Endothelial cell of umbilical vein (primary cell): ENCODE results near the gene STX1A. TPM values are rescaled to one million over a fixed set of nuclear protein-coding genes. Genes with fewer than 3 reads are reported as not detected.

Source experiments
- BruUV-seq: library from RNA; stranded (reverse); fragments of 400-500 nt; replicated peaks from 2 replicates; lab custom pipeline; 2021; lab: Mats Ljungman, UMichigan
- CTCF ChIA-PET: fragments of 300-600, 350-600 bp; sonication (Branson Sonifier 250); formaldehyde crosslinking; loops from one replicate; lab custom pipeline; 2021; ENCODE audit warnings: antibody characterized with exemption, inconsistent platforms; lab: Charles Lee
- POLR2A ChIA-PET: fragments of 300-600, 350-600 bp; sonication (Branson Sonifier 250); formaldehyde crosslinking; loops from one replicate; lab custom pipeline; 2021; ENCODE audit warnings: antibody characterized with exemption, inconsistent platforms; lab: Charles Lee
- DNase-seq: peaks from one replicate; pipeline ENCODE4 v3.0.0-alpha.2; 2011; ENCODE audit warnings: low read depth, low spot score
- FAIRE-seq: peaks from 2 replicates; lab custom pipeline; 2011; peaks lifted over from hg19 to GRCh38; lab: Jason Lieb, UNC
- H2AFZ ChIP-seq: 2 replicates; pipeline ENCODE4 v1.6.0; 2012; ENCODE audit warnings: low read depth, low read length, control low read depth, inconsistent platforms
- H3K27ac ChIP-seq: 2 replicates; pipeline ENCODE4 v1.5.1; 2011; ENCODE audit warnings: low read depth, mild to moderate bottlenecking, control low read depth, low read length, moderate library complexity; ENCODE audit not compliant: insufficient read depth
- H3K27me3 ChIP-seq, 2 experiments: 2 replicates each; pipeline versions ENCODE4 v1.6.0 to v1.6.1; 2011; ENCODE audit warnings: low read length in 2 of 2, mixed read lengths in 1 of 2; ENCODE audit not compliant: control insufficient read depth in 2 of 2, insufficient read depth in 2 of 2
- H3K36me3 ChIP-seq, 2 experiments: 2 replicates in 1 of 2; 3 replicates in 1 of 2; pipeline ENCODE4 v1.5.1; 2011; ENCODE audit warnings: low read length in 2 of 2, mild to moderate bottlenecking in 1 of 2, moderate library complexity in 1 of 2; ENCODE audit not compliant: control insufficient read depth in 2 of 2, insufficient read depth in 2 of 2; ENCODE audit errors: extremely low read depth in 1 of 2
- H3K4me1 ChIP-seq: 3 replicates; pipeline ENCODE4 v1.5.1; 2011; ENCODE audit warnings: mild to moderate bottlenecking, low read length; ENCODE audit not compliant: control insufficient read depth, insufficient read depth; ENCODE audit errors: extremely low read depth
- H3K4me2 ChIP-seq: 2 replicates; pipeline ENCODE4 v1.6.1; 2011; ENCODE audit warnings: low read length, control low read depth, mixed read lengths; ENCODE audit not compliant: insufficient read depth
- H3K4me3 ChIP-seq, 3 experiments: fragments of 200-600 bp in 1 of 3; sonication (generic), shearing (Covaris generic) in 1 of 3; replicated peaks in 1 of 3; 2 replicates each; pipeline ENCODE4 v1.5.1; 2011 to 2016; ENCODE audit warnings: control low read depth in 3 of 3, low read length in 3 of 3, mild to moderate bottlenecking in 2 of 3, inconsistent platforms in 1 of 3, low read depth in 1 of 3, moderate library complexity in 1 of 3; ENCODE audit not compliant: insufficient read depth in 1 of 3
- H3K79me2 ChIP-seq: 2 replicates; pipeline ENCODE4 v1.6.0; 2012; ENCODE audit warnings: low read length, inconsistent platforms; ENCODE audit not compliant: control insufficient read depth, insufficient read depth
- H3K9ac ChIP-seq: replicated peaks from 2 replicates; pipeline ENCODE3; 2011; ENCODE audit warnings: low read length, control low read depth; ENCODE audit not compliant: insufficient read depth; ENCODE audit errors: extremely low read depth
- H3K9me1 ChIP-seq: replicated peaks from 3 replicates; pipeline ENCODE4 v1.6.0; 2011; ENCODE audit warnings: mild to moderate bottlenecking, low read length; ENCODE audit not compliant: control insufficient read depth, insufficient read depth; ENCODE audit errors: extremely low read depth
- H3K9me3 ChIP-seq: replicated peaks from 2 replicates; pipeline ENCODE4 v1.5.1; 2012; ENCODE audit warnings: low read length, inconsistent platforms; ENCODE audit not compliant: control insufficient read depth, insufficient read depth
- H4K20me1 ChIP-seq: replicated peaks from 2 replicates; pipeline ENCODE3; 2011; ENCODE audit warnings: mild to moderate bottlenecking, low read length; ENCODE audit not compliant: control insufficient read depth, insufficient read depth; ENCODE audit errors: extremely low read depth
- CTCF ChIP-seq, 2 donors: IDR thresholded peaks; 1 replicate in 1 of 2; 2 replicates in 1 of 2; pipeline ENCODE4 v1.5.1; 2011; ENCODE audit warnings: low read length in 2 of 2, mild to moderate bottlenecking in 2 of 2, moderate library complexity in 2 of 2, control low read depth in 1 of 2, inconsistent platforms in 1 of 2, low read depth in 1 of 2; ENCODE audit not compliant: insufficient read depth in 1 of 2; ENCODE audit errors: extremely low read depth in 1 of 2
- EZH2 ChIP-seq: IDR thresholded peaks from 2 replicates; pipeline ENCODE4 v1.6.1; 2012; ENCODE audit warnings: borderline replicate concordance, low read depth, mild to moderate bottlenecking, moderate library complexity, low read length, inconsistent platforms; ENCODE audit not compliant: severe bottlenecking
- FOS ChIP-seq: IDR thresholded peaks from 2 replicates; pipeline ENCODE4 v1.6.1; 2011; ENCODE audit warnings: mild to moderate bottlenecking, low read length, moderate library complexity, borderline replicate concordance; ENCODE audit not compliant: insufficient read depth
- GATA2 ChIP-seq: IDR thresholded peaks from 2 replicates; pipeline ENCODE4 v1.7.0; 2011; ENCODE audit warnings: low read depth, mild to moderate bottlenecking, moderate library complexity, mixed read lengths, low read length; ENCODE audit not compliant: insufficient read length, insufficient read depth
- JUN ChIP-seq: IDR thresholded peaks from 2 replicates; pipeline ENCODE4 v1.6.1; 2011; ENCODE audit warnings: borderline replicate concordance, low read depth; ENCODE audit not compliant: insufficient read length, insufficient read depth
- MAX ChIP-seq: IDR thresholded peaks from 2 replicates; pipeline ENCODE4 v1.6.1; 2011; ENCODE audit not compliant: insufficient read depth, insufficient read length
- MYC ChIP-seq: IDR thresholded peaks from one replicate; pipeline ENCODE4 v1.6.1; 2011; ENCODE audit warnings: mild to moderate bottlenecking, low read depth, low read length
- POLR2A ChIP-seq: IDR thresholded peaks from 2 replicates; pipeline ENCODE4 v1.6.1; 2012; ENCODE audit warnings: low read depth, mild to moderate bottlenecking, control low read depth, low read length
- POLR2AphosphoS5 ChIP-seq: IDR thresholded peaks from 2 replicates; pipeline ENCODE4 v1.6.1; 2012; ENCODE audit warnings: low read depth, mild to moderate bottlenecking, control low read depth, low read length, moderate library complexity; ENCODE audit not compliant: insufficient read depth
- dilution Hi-C: fragments of 300-500 bp; cut with MboI; formaldehyde crosslinking; loops from one replicate; pipeline ENCODE4 v1.15.0; 2019; ENCODE audit warnings: low sequenced_read_pairs; ENCODE audit not compliant: extremely low pct_ligation_motif_present
- intact Hi-C: fragments of 100-400 bp; cut with micrococcal nuclease; formaldehyde crosslinking; loops from one replicate; pipeline ENCODE4 v1.10.0; 2022
- polyA plus RNA-seq, 4 experiments: library from polyadenylated mRNA; depleted of rRNA in 3 of 4; stranded (reverse) in 3 of 4; unstranded in 1 of 4; fragments of >200 nt; gene quantifications; 2 replicates each; pipeline versions ENCODE4 v1.2.1 to v1.2.3, GENCODE V29; 2011 to 2012; ENCODE audit warnings: missing spikeins in 1 of 4
- total RNA-seq: library from RNA; stranded (reverse); gene quantifications from 2 replicates; pipeline ENCODE4 v1.2.3, GENCODE V29; 2021

The STX1A gene
- total and polyA plus RNA-seq, 2 donors (not counting 3 experiments of a cell fraction or from before 2014, with no cell fraction given), result 13.1 to 20.8 TPM

- Histone ChIP-seq H3K9me1 (no peaks in the 10 kb centered on the region), H4K20me1 (no peaks in the 10 kb centered on the region), H3K9ac (no peak overlapping the region), H3K4me3 (no peak overlapping the region), H3K27me3 (no peaks in the 10 kb centered on the region), H3K36me3 (no peaks in the 10 kb centered on the region), H3K79me2 (no peaks in the 10 kb centered on the region), H2AFZ (no peak overlapping the region), H3K4me1 (peaks cover 6% of the 10 kb centered on the region), H3K4me2 (no peak overlapping the region), H3K27ac (no peak overlapping the region), H3K9me3 (no peaks in the 10 kb centered on the region)
- intact Hi-C loops, result no loop called here
- CTCF ChIA-PET, result interaction anchor here (1.0 kb wide), 1 partner anchor 10 kb away, joined by 3 read pairs; no protein-coding TSS in a partner anchor
- dilution Hi-C loops, result no loop called here
- BruUV-seq, result no TSS peak
- POLR2A ChIA-PET, result no interaction called here
- FAIRE-seq (no peak), DNase-seq (no peak)
- no peak for TF ChIP-seq MAX
- TF ChIP-seq FOS, result no peak
- no peak for TF ChIP-seq POLR2A
- no peak for TF ChIP-seq GATA2
These were observed 22.9 kb upstream of the STX1A start for GRCh38 chr7:73742338-73742752.

GRCh38 chr7:73741600-73741999 is 22.1 kb upstream of the STX1A start:
- BruUV-seq, result no TSS peak
- Histone ChIP-seq H2AFZ (no peak overlapping the region), H3K4me2 (no peak overlapping the region), H3K9me1 (no peaks in the 10 kb centered on the region), H4K20me1 (no peaks in the 10 kb centered on the region), H3K4me1 (peaks cover 6% of the 10 kb centered on the region), H3K27me3 (no peaks in the 10 kb centered on the region), H3K27ac (no peak overlapping the region), H3K9me3 (no peaks in the 10 kb centered on the region), H3K9ac (no peak overlapping the region), H3K4me3 (no peak overlapping the region), H3K36me3 (no peaks in the 10 kb centered on the region), H3K79me2 (no peaks in the 10 kb centered on the region)
- FAIRE-seq (no peak), DNase-seq (no peak)
- TF ChIP-seq JUN (no peak), POLR2A (no peak), MAX (no peak), FOS (no peak), CTCF (IDR thresholded peaks at IDR 0.05; ENCODE audit: extremely low read depth in 1 of 2, insufficient read depth in 1 of 2, low read depth in 1 of 2, low read length in 2 of 2) (no peak), EZH2 (no peak), POLR2AphosphoS5 (no peak), GATA2 (no peak), MYC (no peak)
- ChIA-PET CTCF (interaction anchor here (1.7 kb wide), 1 partner anchor 135 kb away, joined by 6 read pairs; no protein-coding TSS in a partner anchor), POLR2A (no interaction called here)
- intact Hi-C loops, result no loop called here
- dilution Hi-C loops, result no loop called here
